HCT116 (cell line): ENCODE data around the gene NT5E.

Experiments
- CEBPB ChIP-seq: IDR thresholded peaks from 2 replicates; pipeline ENCODE4 v1.6.1; 2012; ENCODE audit warnings: low read depth
- CTCF ChIP-seq, 3 experiments: fragments of 200-600 bp in 1 of 3; sonication (generic) in 1 of 3; IDR thresholded peaks in 2 of 3; conservative IDR thresholded peaks in 1 of 3; 2 replicates each; pipeline ENCODE4 v1.5.1; 2012 to 2017; ENCODE audit warnings: low read depth in 2 of 3, low read length in 2 of 3, antibody characterized with exemption in 1 of 3, borderline replicate concordance in 1 of 3, control low read depth in 1 of 3, mild to moderate bottlenecking in 1 of 3, mixed read lengths in 1 of 3, mixed run types in 1 of 3, moderate library complexity in 1 of 3; ENCODE audit not compliant: insufficient read depth in 1 of 3
- EZH2 ChIP-seq: fragments of 200-600 bp; sonication (generic); IDR thresholded peaks from 2 replicates; pipeline ENCODE4 v1.6.1; 2017; ENCODE audit warnings: antibody characterized with exemption, mixed run types
- EZH2phosphoT487 ChIP-seq: fragments of 200-600 bp; IDR thresholded peaks from 2 replicates; pipeline ENCODE4 v1.6.1; 2018; ENCODE audit warnings: antibody characterized with exemption, borderline replicate concordance
- POLR2A ChIP-seq: IDR thresholded peaks from 2 replicates; pipeline ENCODE4 v1.7.0; 2011; ENCODE audit warnings: borderline replicate concordance; ENCODE audit not compliant: insufficient read depth, insufficient read length; ENCODE audit errors: extremely low read depth
- REST ChIP-seq: IDR thresholded peaks from 2 replicates; pipeline ENCODE4 v1.6.1; 2012; ENCODE audit warnings: low read depth
- TCF7L2 ChIP-seq: IDR thresholded peaks from 2 replicates; pipeline ENCODE4 v1.7.0; 2011; ENCODE audit warnings: borderline replicate concordance, inconsistent platforms; ENCODE audit not compliant: insufficient read depth, insufficient read length; ENCODE audit errors: extremely low read depth
- TF ChIP-seq, protein P1 (sequence below): IDR thresholded peaks from 2 replicates; pipeline ENCODE4 v1.6.1; 2012

DNA sequence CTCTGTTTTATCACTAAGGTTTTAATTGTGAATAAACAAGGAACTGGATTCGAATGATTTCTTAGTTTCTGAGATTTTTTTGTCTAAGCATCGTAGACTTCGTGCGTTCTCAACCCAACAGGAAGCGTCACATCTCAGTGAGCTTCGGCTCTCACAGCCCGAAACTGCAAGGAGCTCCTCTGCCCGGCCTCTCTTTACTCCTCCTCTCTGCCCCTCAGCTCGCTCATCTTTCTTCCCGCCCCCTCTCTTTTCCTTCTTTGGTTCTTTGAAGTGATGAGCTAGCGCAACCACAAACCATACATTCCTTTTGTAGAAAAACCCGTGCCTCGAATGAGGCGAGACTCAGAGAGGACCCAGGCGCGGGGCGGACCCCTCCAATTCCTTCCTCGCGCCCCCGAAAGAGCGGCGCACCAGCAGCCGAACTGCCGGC is 480 bp upstream of the NT5E start:
- TF ChIP-seq CTCF (IDR thresholded peaks at IDR 0.05 in 2 of 3, conservative IDR thresholded peaks at IDR 0.05 in 1 of 3; ENCODE audit: borderline replicate concordance in 1 of 3, insufficient read depth in 1 of 3, low read depth in 2 of 3, low read length in 2 of 3) (no peak), POLR2A (no peak), TCF7L2 (no peak), EZH2phosphoT487 (no peak), EZH2 (no peak), CEBPB (no peak), REST (no peak)
- TF ChIP-seq, protein P1, sequence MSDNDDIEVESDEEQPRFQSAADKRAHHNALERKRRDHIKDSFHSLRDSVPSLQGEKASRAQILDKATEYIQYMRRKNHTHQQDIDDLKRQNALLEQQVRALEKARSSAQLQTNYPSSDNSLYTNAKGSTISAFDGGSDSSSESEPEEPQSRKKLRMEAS = no peak
